A549 (cell line): ENCODE results near the gene LRRC3C. TPM values are rescaled to one million over a fixed set of nuclear protein-coding genes. Genes with fewer than 3 reads are reported as not detected.
A peak's percentile ranks its signal among the peaks of the same experiment; 100 is the strongest.

Source experiments
- ATAC-seq, 2 experiments: fragments of 200-7000 bp in 1 of 2; fragments of >200 bp in 1 of 2; cut with Nextera tagmentation in 1 of 2; cut with Tn5 transposase in 1 of 2; 3 replicates each; pipeline versions ENCODE4 v1.8.0 to v1.9.1; 2018 to 2020; ENCODE audit warnings: mild to moderate bottlenecking in 1 of 2, moderate library complexity in 1 of 2
- CTCF ChIA-PET: fragments of 300-600 bp; sonication (Branson Sonifier 250); formaldehyde crosslinking; extraction: SDS; loops from one replicate; lab custom pipeline; 2021; ENCODE audit warnings: antibody characterized with exemption, inconsistent platforms; lab: Yijun Ruan, JAX
- POLR2A ChIA-PET: fragments of 350-600 bp; formaldehyde crosslinking; extraction: SDS; loops from one replicate; lab custom pipeline; 2021; ENCODE audit warnings: antibody characterized with exemption, inconsistent platforms; lab: Yijun Ruan, JAX
- DNase-seq, 2 experiments: peaks; one replicate each; pipeline versions ENCODE4 v3.0.0 to v3.0.0-alpha.2; 2011 to 2016; ENCODE audit warnings: low read depth in 1 of 2, low spot score in 1 of 2
- FAIRE-seq: peaks from 2 replicates; lab custom pipeline; 2011; peaks lifted over from hg19 to GRCh38; lab: Jason Lieb, UNC
- H3K27ac ChIP-seq, 2 experiments: fragments of >200 bp; sonication (Bioruptor Twin); formaldehyde crosslinking; 3 replicates each; pipeline ENCODE4 v1.5.1; 2016 to 2017
- H3K4me1 ChIP-seq: fragments of >200 bp; sonication (Bioruptor Twin); formaldehyde crosslinking; 3 replicates; pipeline ENCODE4 v1.6.1; 2016
- H3K4me2 ChIP-seq: fragments of >200 bp; sonication (Bioruptor Twin); formaldehyde crosslinking; 3 replicates; pipeline ENCODE4 v1.6.1; 2016
- H3K4me3 ChIP-seq: fragments of >200 bp; sonication (Bioruptor Twin); formaldehyde crosslinking; 3 replicates; pipeline ENCODE4 v1.5.1; 2016
- H3K9me3 ChIP-seq: fragments of >200 bp; sonication (Bioruptor Twin); formaldehyde crosslinking; 3 replicates; pipeline ENCODE4 v1.6.1; 2016
- CHD2 ChIP-seq: fragments of 150-350 bp; IDR thresholded peaks from 2 replicates; pipeline ENCODE4 v1.6.1; 2014; ENCODE audit warnings: low read length; ENCODE audit not compliant: partially characterized antibody
- EP300 ChIP-seq, 2 experiments: fragments of >200 bp; sonication (Bioruptor Twin); formaldehyde crosslinking; IDR thresholded peaks; 2 replicates in 1 of 2; 3 replicates in 1 of 2; pipeline ENCODE4 v1.6.1; 2016 to 2017
- FOSB ChIP-seq: fragments of 250-450 bp; sonication (Bioruptor Pico); IDR thresholded peaks from 2 replicates; pipeline ENCODE4 v1.5.0; 2020; ENCODE audit warnings: mild to moderate bottlenecking, moderate library complexity
- FOSL2 ChIP-seq, 2 experiments: fragments of 450-650 bp in 1 of 2; fragments of >200 bp in 1 of 2; sonication (Bioruptor Twin) in 1 of 2; formaldehyde crosslinking; IDR thresholded peaks; 2 replicates each; pipeline versions ENCODE4 v1.5.0 to v1.6.1; 2016 to 2020; ENCODE audit warnings: mild to moderate bottlenecking in 1 of 2, moderate library complexity in 1 of 2
- FOXS1 ChIP-seq: fragments of 250-450 bp; sonication (Bioruptor Pico); IDR thresholded peaks from 2 replicates; pipeline ENCODE4 v1.5.0; 2020; ENCODE audit warnings: mild to moderate bottlenecking, moderate library complexity
- HDAC2 ChIP-seq: fragments of 200-600 bp; sonication (generic); IDR thresholded peaks from 2 replicates; pipeline ENCODE4 v1.6.1; 2016
- JUN ChIP-seq, 2 experiments: fragments of >200 bp; sonication (Bioruptor Twin); formaldehyde crosslinking; IDR thresholded peaks; 2 replicates in 1 of 2; 3 replicates in 1 of 2; pipeline ENCODE4 v1.6.1; 2016 to 2017
- JUNB ChIP-seq: fragments of >200 bp; sonication (Bioruptor Twin); formaldehyde crosslinking; IDR thresholded peaks from 2 replicates; pipeline ENCODE4 v1.6.1; 2016
- KDM1A ChIP-seq: fragments of 200-600 bp; sonication (generic); IDR thresholded peaks from 2 replicates; pipeline ENCODE4 v1.6.1; 2016; ENCODE audit warnings: low read depth, mild to moderate bottlenecking
- MAFK ChIP-seq: fragments of 450-650 bp; IDR thresholded peaks from 2 replicates; pipeline ENCODE4 v1.6.1; 2014; ENCODE audit not compliant: partially characterized antibody
- MYC ChIP-seq: IDR thresholded peaks from 2 replicates; pipeline ENCODE4 v1.6.1; 2012; ENCODE audit warnings: mild to moderate bottlenecking, inconsistent platforms, low read length, improper control_type of control experiment, borderline replicate concordance
- NFE2L2 ChIP-seq: fragments of 150-350 bp; conservative IDR thresholded peaks from 2 replicates; pipeline ENCODE4 v1.6.1; 2014; ENCODE audit warnings: low read length
- NPAS2 ChIP-seq: fragments of 250-450 bp; sonication (Bioruptor Pico); IDR thresholded peaks from 2 replicates; pipeline ENCODE4 v1.8.0; 2022; ENCODE audit warnings: mild to moderate bottlenecking, moderate library complexity, borderline replicate concordance
- POLR2A ChIP-seq: IDR thresholded peaks from 2 replicates; pipeline ENCODE4 v1.6.1; 2012; ENCODE audit warnings: mild to moderate bottlenecking, low read length
- POLR2AphosphoS2 ChIP-seq: conservative IDR thresholded peaks from 2 replicates; pipeline ENCODE4 v1.6.1; 2012; ENCODE audit warnings: low read length, improper control_type of control experiment, inconsistent platforms
- RAD21 ChIP-seq, 2 experiments: fragments of >200 bp in 1 of 2; sonication (Bioruptor Twin) in 1 of 2; formaldehyde crosslinking in 1 of 2; IDR thresholded peaks in 1 of 2; conservative IDR thresholded peaks in 1 of 2; 2 replicates in 1 of 2; 3 replicates in 1 of 2; pipeline ENCODE4 v1.6.1; 2012 to 2018; ENCODE audit warnings: inconsistent platforms in 1 of 2
- SREBF2 ChIP-seq: fragments of 450-650 bp; IDR thresholded peaks from 2 replicates; pipeline ENCODE4 v1.6.1; 2014; ENCODE audit warnings: mild to moderate bottlenecking, moderate library complexity
- ZC3H11A ChIP-seq: fragments of 450-650 bp; IDR thresholded peaks from 2 replicates; pipeline ENCODE4 v1.6.1; 2014; ENCODE audit warnings: antibody characterized with exemption, mild to moderate bottlenecking
- ZNF302 ChIP-seq: fragments of 250-450 bp; sonication (Bioruptor Pico); IDR thresholded peaks from 2 replicates; pipeline ENCODE4 v1.9.0; 2021; ENCODE audit warnings: inconsistent platforms, mild to moderate bottlenecking, moderate library complexity
- WGBS: methylation state at CpG from one replicate; pipeline ENCODE4 v1.1.6; 2017; ENCODE audit errors: missing lambda C conversion rate; 5-methylcytosine and 5-hydroxymethylcytosine counted together
- polyA plus RNA-seq, 4 experiments: library from polyadenylated mRNA; depleted of rRNA in 3 of 4; stranded (reverse); fragments of >200 nt; fragmentation: RNase III in 1 of 4; extraction: RNeasy Plus Mini Kit Qiagen cat#74134 plus additional on column Dnase treatment in 1 of 4; gene quantifications; 2 replicates in 3 of 4; 3 replicates in 1 of 4; pipeline ENCODE4 v1.2.3, GENCODE V29; 2011 to 2017
- TF ChIP-seq, protein P1 (sequence below): fragments of >200 bp; sonication (Bioruptor Twin); formaldehyde crosslinking; IDR thresholded peaks from 3 replicates; pipeline ENCODE4 v1.6.1; 2016
- TF ChIP-seq, protein P2 (sequence below): IDR thresholded peaks from 2 replicates; pipeline ENCODE4 v1.6.1; 2012

Gene LRRC3C
- polyA plus RNA-seq, 2 of the 4 experiments (the other 2 are of a cell fraction), result not detected

DNA sequence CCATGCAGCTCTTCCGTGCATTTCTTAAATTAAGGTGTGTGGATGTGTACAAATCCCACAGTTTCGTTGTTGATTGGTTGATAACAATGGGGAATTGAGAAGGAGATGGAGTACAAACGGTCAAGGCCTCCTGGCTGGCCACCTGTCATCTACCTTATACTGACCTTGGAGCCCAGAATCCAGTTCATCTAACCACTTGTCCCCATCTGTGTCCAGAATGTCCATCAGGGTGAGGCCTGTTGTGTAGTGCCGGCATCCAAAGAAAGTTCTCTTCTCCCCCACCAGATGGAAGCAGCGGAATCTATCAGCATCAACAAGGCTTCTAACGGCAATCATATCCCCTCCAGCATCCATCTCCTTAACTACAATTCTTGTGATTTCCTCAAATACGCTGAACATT lies 10.6 kb upstream of the LRRC3C start:
- POLR2A ChIA-PET, result interaction anchor here (0.9 kb wide), 1 partner anchor 63 kb away, joined by 4 read pairs; the partner anchor contains the start of gene PSMD3
- Histone ChIP-seq H3K9me3 (no peaks in the 10 kb centered on the region), H3K27ac (no peak overlapping the region), H3K4me3 (no peak overlapping the region), H3K4me2 (no peak overlapping the region)
- WGBS, result 87% methylated on average over 7 of the region's 7 CpGs
- ATAC-seq, result peak; percentile 50 to 68; a peak in 4 of 6 replicates
- TF ChIP-seq NPAS2 (CRISPR knock-in tag) (no peak), RAD21 (conservative IDR thresholded peaks at IDR 0.05 in 1 of 2, IDR thresholded peaks at IDR 0.05 in 1 of 2) (no peak)
- TF ChIP-seq, all 56 proteins: peak for 0
- H3K4me1 ChIP-seq, result no peaks in the 10 kb centered on the region
- DNase-seq (peak in 1 of 2 experiments; percentile 42), FAIRE-seq (no peak)
- CTCF ChIA-PET, result interaction anchor here (0.6 to 1.4 kb wide), 4 partner anchors 38 to 64 kb away, joined by 3 read pairs; partner anchors contain the start of genes GSDMA and PSMD3

DNA sequence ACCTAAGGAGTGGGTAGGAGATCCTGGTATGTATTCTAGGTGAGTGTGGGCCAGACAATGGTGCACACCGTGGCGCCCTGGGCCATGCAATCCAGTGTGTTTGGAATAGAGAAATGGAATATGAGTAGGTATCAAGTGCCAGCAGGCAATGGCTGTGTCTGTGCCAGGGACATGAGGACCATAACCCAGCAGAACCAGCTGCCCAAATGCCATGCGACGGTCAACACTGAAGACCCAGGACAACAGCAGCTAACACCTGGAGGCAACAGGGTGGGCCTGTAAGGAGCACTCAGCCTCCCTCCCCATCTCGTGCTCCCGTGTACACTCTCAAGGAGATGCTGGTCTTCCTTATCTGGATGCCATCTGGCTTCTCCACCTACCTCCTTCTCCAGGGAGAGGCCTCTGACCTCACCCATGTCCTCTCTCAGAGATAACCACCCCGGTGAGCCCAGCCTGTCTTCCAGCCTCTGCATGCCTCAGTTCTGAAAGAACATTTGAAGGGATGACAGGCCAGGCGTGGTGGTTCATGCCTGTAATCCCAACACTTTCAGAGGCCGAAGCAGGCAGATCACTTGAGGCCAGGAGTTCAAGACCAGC lies 8.3 kb upstream of the LRRC3C start:
- H3K4me2 ChIP-seq, result no peak overlapping the region
- no peak for FAIRE-seq
- peaks cover 1% of the 10 kb centered on the region; the same call in 2 of the 3 replicates for H3K4me1 ChIP-seq
- DNase-seq, result no peak
- TF ChIP-seq MAFK (no peak), POLR2AphosphoS2 (no peak), NPAS2 (CRISPR knock-in tag) (no peak), SREBF2 (no peak), JUNB (no peak), MYC (no peak), ZNF302 (no peak), NFE2L2 (no peak), EP300 (IDR thresholded peaks at IDR 0.05) (no peak), FOSB (CRISPR knock-in tag) (no peak), JUN (IDR thresholded peaks at IDR 0.05) (no peak), POLR2A (no peak), FOXS1 (no peak), HDAC2 (no peak)
- TF ChIP-seq, protein P1, sequence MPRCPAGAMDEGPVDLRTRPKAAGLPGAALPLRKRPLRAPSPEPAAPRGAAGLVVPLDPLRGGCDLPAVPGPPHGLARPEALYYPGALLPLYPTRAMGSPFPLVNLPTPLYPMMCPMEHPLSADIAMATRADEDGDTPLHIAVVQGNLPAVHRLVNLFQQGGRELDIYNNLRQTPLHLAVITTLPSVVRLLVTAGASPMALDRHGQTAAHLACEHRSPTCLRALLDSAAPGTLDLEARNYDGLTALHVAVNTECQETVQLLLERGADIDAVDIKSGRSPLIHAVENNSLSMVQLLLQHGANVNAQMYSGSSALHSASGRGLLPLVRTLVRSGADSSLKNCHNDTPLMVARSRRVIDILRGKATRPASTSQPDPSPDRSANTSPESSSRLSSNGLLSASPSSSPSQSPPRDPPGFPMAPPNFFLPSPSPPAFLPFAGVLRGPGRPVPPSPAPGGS, result no peak
- TF ChIP-seq, all 56 proteins: peak for 0
- CTCF ChIA-PET, result interaction anchor here (0.6 to 1.3 kb wide), 6 partner anchors 8 to 110 kb away, joined by 3 to 4 read pairs (median 3); no protein-coding TSS in a partner anchor
- WGBS, result 93% methylated on average over 9 of the region's 9 CpGs
- no peak overlapping the region for H3K4me3 ChIP-seq
- ATAC-seq, result no peak
- POLR2A ChIA-PET, result no interaction called here
- H3K9me3 ChIP-seq, result no peaks in the 10 kb centered on the region
- H3K27ac ChIP-seq, result no peak overlapping the region

DNA sequence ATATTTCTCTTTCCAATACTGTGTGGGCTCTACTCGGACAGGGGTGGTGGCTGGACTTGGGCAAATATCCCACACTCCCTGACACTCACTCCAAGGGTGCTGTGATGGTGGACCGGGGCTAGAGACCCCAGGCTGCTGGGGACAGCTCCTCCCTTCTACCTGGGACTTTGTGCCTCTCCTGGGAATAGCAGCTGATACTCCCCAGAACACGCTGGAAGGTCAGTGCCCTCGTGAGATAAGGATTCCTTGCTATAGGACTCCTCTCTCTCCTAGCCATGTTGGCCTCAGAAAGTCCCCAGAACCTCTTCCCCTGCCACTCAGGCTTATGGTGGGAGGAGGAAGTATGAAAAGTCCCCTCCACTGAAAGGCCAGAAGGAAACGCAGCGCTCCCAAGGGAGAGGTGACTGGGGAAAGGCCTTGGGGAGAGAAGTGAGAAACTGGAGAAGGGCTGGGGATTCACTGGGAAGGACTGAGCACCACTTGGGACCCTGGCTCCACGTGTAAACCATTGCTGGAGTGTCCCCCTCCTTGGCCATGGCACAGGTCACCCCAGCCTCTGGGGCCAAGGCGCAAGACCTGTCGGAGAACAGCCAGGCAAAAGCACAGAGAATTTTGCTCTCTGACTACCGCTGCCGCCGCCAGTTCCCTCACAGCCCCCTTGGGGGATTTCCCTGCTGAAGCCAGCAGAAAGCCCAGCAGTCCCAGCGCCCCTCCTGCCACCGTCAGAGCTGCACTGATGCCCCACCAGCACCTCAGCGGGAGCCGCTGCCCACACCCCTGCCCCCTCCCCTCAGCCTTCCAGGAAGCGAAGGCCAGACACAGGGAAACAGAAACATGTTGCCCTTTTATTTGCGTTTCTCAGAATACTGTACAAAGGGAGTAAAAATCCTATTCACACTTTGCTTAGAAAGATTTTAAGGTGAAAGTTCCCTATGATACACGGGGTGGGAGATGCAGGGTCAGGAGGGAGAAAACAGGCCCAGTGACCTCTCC lies 7.0 kb upstream of the LRRC3C start:
- peaks cover 8% of the 10 kb centered on the region; the same call in 2 of the 3 replicates for H3K4me1 ChIP-seq
- DNase-seq (no peak), FAIRE-seq (no peak), ATAC-seq (no peak)
- no peak overlapping the region for H3K27ac ChIP-seq
- no peak overlapping the region for H3K4me2 ChIP-seq
- CTCF ChIA-PET, result interaction anchor here (0.6 to 1.3 kb wide), 3 partner anchors 11 to 111 kb away, joined by 3 read pairs; no protein-coding TSS in a partner anchor
- H3K4me3 ChIP-seq, result no peak overlapping the region
- 90% methylated on average over 19 of the region's 19 CpGs for WGBS
- POLR2A ChIA-PET, result no interaction called here
- H3K9me3 ChIP-seq, result no peaks in the 10 kb centered on the region
- TF ChIP-seq FOXS1 (no peak), CHD2 (no peak), ZC3H11A (no peak), RAD21 (conservative IDR thresholded peaks at IDR 0.05 in 1 of 2, IDR thresholded peaks at IDR 0.05 in 1 of 2) (no peak), FOSL2 (IDR thresholded peaks at IDR 0.05) (no peak), FOSL2 (CRISPR knock-in tag; IDR thresholded peaks at IDR 0.05) (no peak), KDM1A (no peak)
- TF ChIP-seq, protein P2, sequence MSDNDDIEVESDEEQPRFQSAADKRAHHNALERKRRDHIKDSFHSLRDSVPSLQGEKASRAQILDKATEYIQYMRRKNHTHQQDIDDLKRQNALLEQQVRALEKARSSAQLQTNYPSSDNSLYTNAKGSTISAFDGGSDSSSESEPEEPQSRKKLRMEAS, result no peak
